ENCODE data around the gene EHHADH.
"Not testable (repeated sequence)": the region's sequence is repeated elsewhere in the genome, so short reads cannot be mapped to it uniquely, and the experiment has no call there.

The EHHADH gene

GRCh38 chr3:185253645-185254410, at the start of gene EHHADH:
EHHADH (minus strand) TSS chr3:185254049; CDS start chr3:185254022, 27 bp downstream.
- DNase-seq (ENCODE audit: low read depth), result peak; percentile 14

- not testable (repeated sequence) for DNase-seq (ENCODE audit: low read depth)
These were observed 46.1 kb upstream of the EHHADH start for GRCh38 chr3:185299918-185300426.

GRCh38 chr3:185297867-185298266, 44.0 kb upstream of the EHHADH start:
- no peak for DNase-seq (ENCODE audit: low read depth)

- no peak for DNase-seq (ENCODE audit: low read depth)
These were observed 38.4 kb upstream of the EHHADH start for GRCh38 chr3:185292238-185292637.

GRCh38 chr3:185290266-185290665, 36.4 kb upstream of the EHHADH start:
- no peak for DNase-seq (ENCODE audit: low read depth)

DNA sequence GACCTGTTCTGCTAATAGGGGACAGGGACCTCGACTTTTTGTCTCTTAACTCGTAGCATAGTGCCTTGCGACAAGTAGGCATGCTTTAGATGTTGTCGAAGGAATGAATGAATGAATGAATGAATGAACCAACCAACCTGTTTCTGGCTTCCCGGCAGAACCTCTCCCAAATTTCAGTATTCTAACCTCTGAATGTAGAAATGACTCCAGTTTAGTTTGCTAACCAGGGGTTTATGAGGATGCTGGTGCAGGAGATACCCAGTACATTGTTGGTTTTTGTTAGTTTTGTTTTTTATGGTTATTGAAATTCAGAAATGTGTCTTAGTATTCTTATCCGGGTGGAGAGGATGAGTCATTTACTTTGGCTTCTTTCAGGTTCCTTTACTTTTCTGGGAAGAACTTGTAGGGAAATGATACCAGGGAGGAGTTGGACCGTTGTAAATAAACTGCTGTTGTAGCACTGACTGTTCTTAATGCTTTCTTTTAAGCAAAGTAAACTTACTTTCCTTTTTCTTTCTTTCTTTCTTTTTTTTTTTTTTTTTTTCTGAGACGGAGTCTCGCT, 29.6 kb upstream of the EHHADH start:
- no peak for DNase-seq (ENCODE audit: low read depth)

- peak; percentile 93 for DNase-seq (ENCODE audit: low read depth)
These were observed 29.0 kb upstream of the EHHADH start for GRCh38 chr3:185282696-185283373.

DNA sequence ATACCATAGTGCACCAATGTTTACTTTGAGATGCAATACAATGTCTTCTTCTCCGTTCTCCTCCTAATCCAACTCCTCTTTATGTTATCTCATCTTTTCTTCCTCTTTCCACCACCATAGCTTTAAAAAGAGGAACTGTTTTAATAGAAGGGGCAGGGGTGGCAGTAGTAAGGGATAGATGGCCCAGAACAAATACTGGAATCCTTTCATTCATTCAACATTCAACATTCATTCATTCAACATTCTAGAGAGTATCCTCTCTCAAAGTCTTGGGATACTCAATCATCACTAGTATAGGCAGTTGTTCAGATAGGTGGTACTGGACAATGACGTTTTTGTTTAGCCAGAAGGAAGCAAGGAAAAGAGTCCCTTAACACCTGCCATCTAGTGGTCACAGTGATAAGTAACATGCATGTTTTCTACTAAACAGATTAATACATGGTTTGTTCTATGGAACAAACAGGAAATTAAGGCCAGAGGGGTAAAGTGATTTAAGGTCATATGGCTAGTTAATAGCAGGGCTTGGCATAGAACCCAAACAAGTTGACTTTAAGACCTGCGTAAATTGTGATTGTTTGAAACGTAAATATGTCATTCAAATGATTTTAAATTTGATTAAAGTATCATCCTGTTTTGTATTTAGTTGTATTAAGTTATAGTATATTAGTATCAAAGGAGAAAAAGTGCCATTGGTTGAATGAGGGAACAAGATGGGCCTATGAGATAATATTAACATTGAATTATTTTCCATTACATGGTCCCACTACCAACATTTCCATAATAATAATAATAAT, 26.9 kb upstream of the EHHADH start:
- no peak for DNase-seq (ENCODE audit: low read depth)

DNA sequence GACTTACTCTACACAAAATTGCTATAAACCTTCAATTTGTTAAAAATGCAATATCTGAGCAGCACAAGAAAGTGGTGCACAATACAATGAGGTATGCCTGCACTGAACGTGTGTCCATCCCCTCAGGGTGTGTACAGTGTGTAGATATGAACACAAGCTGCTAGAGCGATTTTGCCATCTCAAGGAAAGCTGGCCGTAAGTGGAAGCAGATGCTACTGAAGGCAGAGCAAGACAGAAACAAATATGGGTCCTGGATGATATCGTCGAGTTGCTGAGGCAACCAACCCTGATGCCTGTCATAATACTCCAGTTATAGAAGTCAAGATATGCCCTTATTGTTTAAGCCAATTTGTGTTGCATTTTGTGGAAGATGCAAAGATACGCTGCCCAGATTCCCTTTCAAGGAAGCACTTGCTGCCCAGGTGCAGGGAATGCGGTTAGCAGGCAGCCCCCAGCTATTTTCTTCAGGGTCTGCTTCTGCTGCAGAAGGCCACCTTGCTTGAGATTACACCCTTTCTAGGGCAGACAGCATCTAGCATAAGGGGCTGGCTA, 25.8 kb upstream of the EHHADH start:
- DNase-seq (ENCODE audit: low read depth), result no peak

GRCh38 chr3:185276415-185276814, 22.6 kb upstream of the EHHADH start:
- no peak for DNase-seq (ENCODE audit: low read depth)

GRCh38 chr3:185272033-185272432, 18.2 kb upstream of the EHHADH start:
- DNase-seq (ENCODE audit: low read depth), result no peak

- no peak for DNase-seq (ENCODE audit: low read depth)
These were observed 17.1 kb upstream of the EHHADH start for GRCh38 chr3:185270956-185271332.

DNA sequence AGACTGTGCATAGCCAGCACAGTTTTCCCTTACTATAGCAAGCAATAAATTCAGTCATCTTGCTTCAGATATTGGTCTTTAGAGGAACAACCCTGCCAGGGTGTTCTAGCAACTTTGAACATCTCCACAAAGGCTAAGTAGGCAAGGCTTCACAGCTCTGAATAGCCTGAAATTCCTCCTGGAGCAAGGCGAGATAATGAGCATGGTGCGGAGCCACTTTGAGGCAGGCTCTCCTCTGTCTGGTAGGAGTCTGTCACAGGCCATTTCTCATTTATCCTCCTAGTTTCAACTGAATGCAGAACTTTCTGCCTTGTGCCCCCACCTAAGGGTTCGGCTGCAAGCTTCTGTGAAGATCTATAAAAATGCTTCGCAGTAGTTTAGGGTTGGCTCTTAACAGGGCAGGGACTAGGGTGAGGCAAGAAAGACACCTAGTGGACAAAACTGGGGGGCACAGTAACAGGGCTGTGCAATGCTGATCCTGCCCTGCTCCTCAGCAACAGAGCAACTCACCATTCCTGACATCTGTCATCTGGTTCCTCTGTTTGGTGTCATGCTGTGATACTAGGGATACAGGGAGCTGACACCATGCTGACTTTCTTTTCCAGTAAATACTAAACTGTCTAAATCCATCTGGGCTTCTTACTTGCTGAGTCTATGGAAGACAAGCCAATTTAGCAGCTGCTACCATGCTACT, 16.6 kb upstream of the EHHADH start:
- no peak for DNase-seq (ENCODE audit: low read depth)

DNA sequence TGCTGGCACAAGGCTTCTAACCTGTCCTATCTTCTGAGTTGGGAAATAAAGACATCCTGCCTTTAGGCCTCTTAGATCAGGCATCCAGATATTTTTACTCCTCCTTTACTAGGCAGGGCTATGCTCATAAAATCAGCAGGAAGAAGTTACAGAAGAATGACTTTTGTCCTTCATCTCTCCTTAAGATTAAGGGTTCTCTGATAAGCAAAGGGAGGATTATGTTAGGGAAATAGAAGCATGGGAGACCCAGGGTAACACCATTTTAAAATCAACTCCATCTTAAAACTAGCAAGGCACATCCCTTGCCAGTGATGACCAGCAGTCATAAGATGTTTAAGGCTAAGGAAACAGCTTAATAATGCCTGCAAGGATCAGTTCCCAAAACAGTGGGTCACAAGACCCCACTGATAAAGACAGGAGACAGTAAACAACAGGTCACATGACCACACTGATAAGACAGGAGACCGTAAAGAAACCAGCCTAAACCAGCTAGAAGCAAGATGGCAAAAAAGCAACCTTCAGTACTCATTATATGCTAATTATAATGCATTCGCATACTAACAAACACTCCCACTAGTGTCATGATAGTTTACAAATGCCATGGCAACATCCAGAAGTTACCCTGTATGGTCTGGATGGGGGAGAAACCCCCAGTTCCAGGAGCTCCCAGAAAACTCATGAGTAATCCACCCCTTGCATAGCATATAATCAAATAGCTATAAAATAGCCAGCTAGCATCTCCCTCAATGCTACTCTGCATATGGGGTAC, 14.5 kb upstream of the EHHADH start:
- no peak for DNase-seq (ENCODE audit: low read depth)

DNA sequence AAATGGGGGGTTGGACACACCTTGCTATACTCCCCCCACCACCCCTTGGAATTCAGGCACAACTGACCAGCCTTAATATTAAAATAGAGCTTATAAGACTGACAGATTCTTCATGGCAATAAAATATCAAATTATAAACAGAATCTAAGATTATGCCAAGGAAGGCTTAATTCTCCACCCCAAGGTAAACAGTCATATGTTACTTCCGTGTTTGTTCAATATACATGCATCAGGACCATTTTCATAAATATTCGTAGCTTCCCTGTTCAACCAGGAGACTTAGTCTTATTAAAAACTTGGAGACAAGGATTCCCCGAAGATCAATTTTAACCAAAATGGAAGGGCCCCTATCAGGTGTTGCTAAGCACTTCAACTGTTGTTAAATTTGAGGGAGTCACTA, 13.3 kb upstream of the EHHADH start:
- no peak for DNase-seq (ENCODE audit: low read depth)

GRCh38 chr3:185264849-185265553, 11.2 kb upstream of the EHHADH start:
- DNase-seq (ENCODE audit: low read depth), result no peak

- no peak for DNase-seq (ENCODE audit: low read depth)
These were observed 9.6 kb upstream of the EHHADH start for GRCh38 chr3:185263423-185263822.

DNA sequence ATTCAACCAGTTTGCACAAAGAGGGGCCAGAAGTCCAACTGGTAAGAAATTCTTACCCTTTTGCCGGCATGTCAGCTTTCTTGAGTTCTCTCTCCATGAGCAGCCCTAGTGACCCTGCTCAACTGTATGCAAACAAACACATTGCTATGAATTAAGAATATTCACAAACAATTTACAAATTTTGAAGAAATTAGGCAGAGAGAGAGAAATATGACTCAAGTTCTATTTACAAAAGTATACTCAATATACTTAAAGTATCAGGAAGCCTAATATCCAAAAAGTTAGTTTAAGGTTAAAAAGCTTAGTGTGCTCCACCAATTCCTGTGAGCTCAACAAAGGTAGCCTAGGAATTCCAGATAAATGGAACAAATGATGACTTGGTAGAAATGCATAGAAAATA, 3.5 kb upstream of the EHHADH start:
- no peak for DNase-seq (ENCODE audit: low read depth)

- no peak for DNase-seq (ENCODE audit: low read depth)
These were observed 950 bp upstream of the EHHADH start for GRCh38 chr3:185254799-185255198.

DNA sequence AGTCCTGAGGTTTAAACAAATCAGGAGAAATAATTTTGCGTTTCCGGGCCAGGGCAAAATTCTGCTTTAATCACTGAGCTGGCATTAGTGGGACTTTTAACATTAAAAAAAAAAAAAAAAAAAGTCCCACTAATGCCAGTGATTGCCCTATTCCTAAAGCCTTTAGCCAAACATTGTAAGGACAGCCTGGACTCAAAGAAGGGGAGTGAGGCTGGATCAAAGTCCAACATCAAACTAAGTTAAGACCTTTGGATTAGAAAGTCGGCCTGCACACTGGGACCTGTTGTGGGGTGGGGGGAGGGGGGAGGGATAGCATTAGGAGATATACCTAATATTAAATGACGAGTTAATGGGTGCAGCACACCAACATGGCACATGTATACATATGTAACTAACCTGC, 716 bp downstream of the EHHADH start:
- DNase-seq (ENCODE audit: low read depth), result not testable (repeated sequence)
